Fibroblast of lung (primary cell): ENCODE data around the gene SLC44A1. TPM values are rescaled to one million over a fixed set of nuclear protein-coding genes. Genes with fewer than 3 reads are reported as not detected.

ENCODE experiments used
- DNase-seq, 2 donors: peaks; one replicate each; pipeline versions ENCODE4 v3.0.0 to v3.0.0-alpha.2; 2010; ENCODE audit warnings: low read depth in 2 of 2
- H2AFZ ChIP-seq: 2 replicates; pipeline ENCODE4 v1.5.1; 2012; ENCODE audit warnings: low read length, control low read depth, inconsistent platforms
- H3K27ac ChIP-seq: 2 replicates; pipeline ENCODE4 v1.5.1; 2011; ENCODE audit warnings: low read length, control low read depth; ENCODE audit not compliant: insufficient read depth
- H3K27me3 ChIP-seq: 2 replicates; pipeline ENCODE4 v1.5.1; 2011; ENCODE audit warnings: mild to moderate bottlenecking, low read length; ENCODE audit not compliant: control insufficient read depth, insufficient read depth
- H3K36me3 ChIP-seq: 2 replicates; pipeline ENCODE4 v1.5.1; 2011; ENCODE audit warnings: low read length; ENCODE audit not compliant: control insufficient read depth, insufficient read depth
- H3K4me1 ChIP-seq: 2 replicates; pipeline ENCODE4 v1.5.1; 2011; ENCODE audit warnings: low read length; ENCODE audit not compliant: control insufficient read depth, insufficient read depth; ENCODE audit errors: extremely low read depth
- H3K4me2 ChIP-seq: 2 replicates; pipeline ENCODE4 v1.5.1; 2011; ENCODE audit warnings: low read length, control low read depth; ENCODE audit not compliant: insufficient read depth; ENCODE audit errors: extremely low read depth
- H3K4me3 ChIP-seq, 4 experiments: fragments of 200-600 bp in 1 of 4; sonication (generic) in 1 of 4; replicated peaks in 1 of 4; 2 replicates each; pipeline ENCODE4 v1.5.1; 2011 to 2016; ENCODE audit warnings: low read length in 4 of 4, low read depth in 3 of 4, mild to moderate bottlenecking in 3 of 4, control low read depth in 2 of 4, inconsistent platforms in 1 of 4, mixed read lengths in 1 of 4; ENCODE audit not compliant: insufficient read depth in 1 of 4; ENCODE audit errors: control extremely low read depth in 1 of 4
- H3K79me2 ChIP-seq: 2 replicates; pipeline ENCODE4 v1.5.1; 2012; ENCODE audit warnings: mild to moderate bottlenecking, low read length, inconsistent platforms; ENCODE audit not compliant: control insufficient read depth, insufficient read depth
- H3K9ac ChIP-seq: 2 replicates; pipeline ENCODE4 v1.5.1; 2011; ENCODE audit warnings: mild to moderate bottlenecking, low read length, control low read depth; ENCODE audit not compliant: insufficient read depth
- H3K9me3 ChIP-seq: 2 replicates; pipeline ENCODE4 v1.5.1; 2012; ENCODE audit warnings: low read depth, low read length; ENCODE audit not compliant: control insufficient read depth, insufficient read depth
- H4K20me1 ChIP-seq: 2 replicates; pipeline ENCODE4 v1.5.1; 2011; ENCODE audit warnings: low read length; ENCODE audit not compliant: control insufficient read depth, insufficient read depth; ENCODE audit errors: extremely low read depth
- CTCF ChIP-seq, 2 donors: IDR thresholded peaks in 1 of 2; conservative IDR thresholded peaks in 1 of 2; 1 replicate in 1 of 2; 2 replicates in 1 of 2; pipeline ENCODE4 v1.5.1; 2011 to 2012; ENCODE audit warnings: low read length in 2 of 2, control low read depth in 1 of 2, inconsistent platforms in 1 of 2, low read depth in 1 of 2, mild to moderate bottlenecking in 1 of 2
- EZH2 ChIP-seq: IDR thresholded peaks from 2 replicates; pipeline ENCODE4 v1.5.1; 2012; ENCODE audit warnings: low read length, control low read depth, mild to moderate bottlenecking; ENCODE audit errors: missing control alignments
- polyA plus RNA-seq, 2 donors: library from polyadenylated mRNA; depleted of rRNA in 1 of 2; stranded (reverse) in 1 of 2; unstranded in 1 of 2; fragments of >200 nt; gene quantifications; 2 replicates each; pipeline ENCODE4 v1.2.1, GENCODE V29; 2011 to 2012; ENCODE audit warnings: missing spikeins in 1 of 2
- total RNA-seq: library from RNA; depleted of rRNA; stranded (reverse); fragments of >200 nt; gene quantifications from 2 replicates; pipeline ENCODE4 v1.2.1, GENCODE V29; 2014

Gene SLC44A1
- total and polyA plus RNA-seq, 2 donors (not counting 1 experiment from before 2014, with no cell fraction given), result 35.9 to 54.2 TPM

GRCh38 chr9:105237246-105237645, 7.2 kb upstream of the SLC44A1 start:
- Histone ChIP-seq H4K20me1 (no peaks in the 10 kb centered on the region), H2AFZ (no peak overlapping the region), H3K9me3 (no peaks in the 10 kb centered on the region), H3K27me3 (no peaks in the 10 kb centered on the region), H3K27ac (no peak overlapping the region), H3K9ac (no peak overlapping the region), H3K4me3 (no peak overlapping the region), H3K79me2 (no peaks in the 10 kb centered on the region), H3K4me2 (no peak overlapping the region), H3K4me1 (no peaks in the 10 kb centered on the region), H3K36me3 (no peaks in the 10 kb centered on the region)
- TF ChIP-seq EZH2 (no peak), CTCF (conservative IDR thresholded peaks at IDR 0.05 in 1 of 2, IDR thresholded peaks at IDR 0.05 in 1 of 2; ENCODE audit: low read depth in 1 of 2, low read length in 2 of 2) (no peak)
- DNase-seq, result no peak

- Histone ChIP-seq H3K27ac (no peak overlapping the region), H3K79me2 (no peaks in the 10 kb centered on the region)
Observed at GRCh38 chr9:105238302-105238701, 6.1 kb upstream of the SLC44A1 start.

GRCh38 chr9:105241356-105242043, 3.0 kb upstream of the SLC44A1 start:
- H3K4me2 ChIP-seq, result no peak overlapping the region
- H3K4me3 ChIP-seq, result no peak overlapping the region
- TF ChIP-seq CTCF (conservative IDR thresholded peaks at IDR 0.05 in 1 of 2, IDR thresholded peaks at IDR 0.05 in 1 of 2; ENCODE audit: low read depth in 1 of 2, low read length in 2 of 2) (no peak), EZH2 (no peak)
- no peak overlapping the region for H2AFZ ChIP-seq
- H3K36me3 ChIP-seq, result no peaks in the 10 kb centered on the region
- H3K27me3 ChIP-seq, result no peaks in the 10 kb centered on the region
- no peak overlapping the region for H3K27ac ChIP-seq
- no peak overlapping the region for H3K9ac ChIP-seq
- no peaks in the 10 kb centered on the region for H3K9me3 ChIP-seq
- no peaks in the 10 kb centered on the region for H3K79me2 ChIP-seq
- peak in 1 of 2 donors; percentile 56 for DNase-seq
- no peaks in the 10 kb centered on the region for H4K20me1 ChIP-seq
- H3K4me1 ChIP-seq, result no peaks in the 10 kb centered on the region

More at GRCh38 chr9:105238302-105238701, 6.1 kb upstream of the SLC44A1 start:
- H3K9ac ChIP-seq, result no peak overlapping the region
- no peak for DNase-seq
- H3K27me3 ChIP-seq, result no peaks in the 10 kb centered on the region
- TF ChIP-seq EZH2 (no peak), CTCF (conservative IDR thresholded peaks at IDR 0.05 in 1 of 2, IDR thresholded peaks at IDR 0.05 in 1 of 2; ENCODE audit: low read depth in 1 of 2, low read length in 2 of 2) (no peak)
- H3K36me3 ChIP-seq, result no peaks in the 10 kb centered on the region
- H3K4me3 ChIP-seq, result no peak overlapping the region
- no peaks in the 10 kb centered on the region for H3K4me1 ChIP-seq
- H2AFZ ChIP-seq, result no peak overlapping the region
- H4K20me1 ChIP-seq, result no peaks in the 10 kb centered on the region
- no peaks in the 10 kb centered on the region for H3K9me3 ChIP-seq
- no peak overlapping the region for H3K4me2 ChIP-seq
